CD14-positive monocyte (primary cell): ENCODE data around the gene AGFG2. TPM values are rescaled to one million over a fixed set of nuclear protein-coding genes. Genes with fewer than 3 reads are reported as not detected.

Experiments used
- DNase-seq, 3 donors: peaks; one replicate each; pipeline ENCODE4 v3.0.0-alpha.2; 2011 to 2022
- H2AFZ ChIP-seq: 2 replicates; pipeline ENCODE4 v1.6.0; 2012; ENCODE audit warnings: mild to moderate bottlenecking, low read depth, low read length, inconsistent platforms; ENCODE audit not compliant: insufficient read depth, poor library complexity, severe bottlenecking
- H3K27ac ChIP-seq, 2 donors: 1 replicate in 1 of 2; 2 replicates in 1 of 2; pipeline ENCODE4 v1.5.1; 2012 to 2013; ENCODE audit warnings: low read length in 2 of 2, control low read depth in 1 of 2, inconsistent platforms in 1 of 2, low read depth in 1 of 2, mild to moderate bottlenecking in 1 of 2
- H3K27me3 ChIP-seq, 2 donors: one replicate each; pipeline versions ENCODE4 v1.6.0 to v1.6.1; 2011 to 2013; ENCODE audit warnings: low read length in 2 of 2; ENCODE audit not compliant: control insufficient read depth in 2 of 2, insufficient read depth in 2 of 2
- H3K36me3 ChIP-seq, 2 donors: replicated peaks in 1 of 2; 1 replicate in 1 of 2; 2 replicates in 1 of 2; pipeline versions ENCODE4 v1.5.1 to v1.6.1; 2012 to 2013; ENCODE audit warnings: low read length in 2 of 2, control low read depth in 1 of 2, inconsistent platforms in 1 of 2, mild to moderate bottlenecking in 1 of 2; ENCODE audit not compliant: insufficient read depth in 2 of 2, control insufficient read depth in 1 of 2
- H3K4me1 ChIP-seq, 2 donors: 1 replicate in 1 of 2; 2 replicates in 1 of 2; pipeline versions ENCODE4 v1.5.1 to v1.6.1; 2012 to 2013; ENCODE audit warnings: low read length in 2 of 2, control low read depth in 1 of 2, inconsistent platforms in 1 of 2, mild to moderate bottlenecking in 1 of 2, moderate library complexity in 1 of 2; ENCODE audit not compliant: insufficient read depth in 2 of 2, control insufficient read depth in 1 of 2
- H3K4me2 ChIP-seq: replicated peaks from 2 replicates; pipeline ENCODE3; 2012; ENCODE audit warnings: low read length, moderate library complexity, mild to moderate bottlenecking; ENCODE audit not compliant: poor library complexity, severe bottlenecking; ENCODE audit errors: extremely low read depth
- H3K4me3 ChIP-seq, 3 experiments: fragments of 200-600 bp in 1 of 3; sonication (generic) in 1 of 3; replicated peaks in 1 of 3; 1 replicate in 2 of 3; 2 replicates in 1 of 3; pipeline ENCODE4 v1.5.1; 2011 to 2013; ENCODE audit warnings: low read length in 3 of 3, mild to moderate bottlenecking in 3 of 3, control low read depth in 2 of 3, low read depth in 2 of 3, inconsistent platforms in 1 of 3, moderate library complexity in 1 of 3
- H3K79me2 ChIP-seq: 2 replicates; pipeline ENCODE4 v1.6.0; 2012; ENCODE audit warnings: mild to moderate bottlenecking, control low read depth, inconsistent platforms, low read length, moderate library complexity; ENCODE audit not compliant: insufficient read depth
- H3K9ac ChIP-seq: 2 replicates; pipeline ENCODE4 v1.6.0; 2017; ENCODE audit warnings: low read length, mild to moderate bottlenecking; ENCODE audit not compliant: insufficient read depth, poor library complexity, severe bottlenecking
- H3K9me3 ChIP-seq, 2 donors: replicated peaks in 1 of 2; 1 replicate in 1 of 2; 2 replicates in 1 of 2; pipeline versions ENCODE4 v1.5.1 to v1.6.1; 2012 to 2013; ENCODE audit warnings: low read length in 2 of 2, control low read depth in 1 of 2; ENCODE audit not compliant: control insufficient read depth in 1 of 2, insufficient read depth in 1 of 2
- H4K20me1 ChIP-seq: 2 replicates; pipeline ENCODE4 v1.6.0; 2012; ENCODE audit warnings: mild to moderate bottlenecking, low read length, control low read depth, moderate library complexity; ENCODE audit not compliant: insufficient read depth
- H3K27ac Mint-ChIP-seq, 7 donors: one replicate each; pipeline ENCODE4 v1.8.0; 2020; ENCODE audit warnings: mild to moderate bottlenecking in 7 of 7, mixed read lengths in 7 of 7, moderate library complexity in 6 of 7, inconsistent platforms in 2 of 7
- H3K27me3 Mint-ChIP-seq, 3 donors: one replicate each; pipeline ENCODE4 v1.8.0; 2021 to 2022; ENCODE audit warnings: low read depth in 3 of 3, mild to moderate bottlenecking in 3 of 3, mixed read lengths in 3 of 3, moderate library complexity in 3 of 3, inconsistent platforms in 1 of 3
- H3K36me3 Mint-ChIP-seq, 2 donors: one replicate each; pipeline ENCODE4 v1.8.0; 2020; ENCODE audit warnings: mixed read lengths in 2 of 2, inconsistent platforms in 1 of 2, mild to moderate bottlenecking in 1 of 2
- H3K4me1 Mint-ChIP-seq: one replicate; pipeline ENCODE4 v1.8.0; 2020; ENCODE audit warnings: mild to moderate bottlenecking, mixed read lengths
- H3K4me3 Mint-ChIP-seq, 2 donors: one replicate each; pipeline ENCODE4 v1.8.0; 2020; ENCODE audit warnings: mild to moderate bottlenecking in 2 of 2, mixed read lengths in 2 of 2, moderate library complexity in 1 of 2
- H3K9me3 Mint-ChIP-seq, 7 donors: one replicate each; pipeline ENCODE4 v1.8.0; 2020 to 2022; ENCODE audit warnings: mixed read lengths in 7 of 7, mild to moderate bottlenecking in 6 of 7, moderate library complexity in 6 of 7, inconsistent platforms in 2 of 7
- CTCF ChIP-seq: fragments of 200-600 bp; IDR thresholded peaks from one replicate; pipeline ENCODE4 v1.8.0; 2022; ENCODE audit warnings: antibody characterized with exemption, mild to moderate bottlenecking
- WGBS: methylation state at CpG from one replicate; pipeline ENCODE4 v1.1.5; 2013; ENCODE audit warnings: missing lambda C conversion rate; ENCODE audit not compliant: insufficient coverage; 5-methylcytosine and 5-hydroxymethylcytosine counted together
- intact Hi-C, 2 donors: fragments of 100-400 bp; cut with micrococcal nuclease; formaldehyde crosslinking; loops; one replicate each; pipeline versions ENCODE4 v1.15.0 to v1.15.1; 2023
- polyA plus RNA-seq, 3 donors: library from polyadenylated mRNA; depleted of rRNA in 1 of 3; unstranded in 2 of 3; stranded (reverse) in 1 of 3; fragments of 300-500 nt in 2 of 3; fragments of >200 nt in 1 of 3; fragmentation: Illumina TruSeq in 2 of 3; gene quantifications; 1 replicate in 2 of 3; 2 replicates in 1 of 3; pipeline ENCODE4 v1.2.3, GENCODE V29; 2012 to 2021

The AGFG2 gene
- polyA plus RNA-seq, 3 donors = 1.3 to 1.8 (median 1.8) TPM

- no peaks in the 10 kb centered on the region for H3K36me3 Mint-ChIP-seq
Observed at GRCh38 chr7:100519580-100519979, 19.4 kb upstream of the AGFG2 start.

GRCh38 chr7:100520138-100520537 lies 18.9 kb upstream of the AGFG2 start:
- no peaks in the 10 kb centered on the region for H4K20me1 ChIP-seq
- peaks cover 0 to 7% (median 4%) of the 10 kb centered on the region in 3 donors for H3K27me3 Mint-ChIP-seq
- peaks cover 6 to 11% of the 10 kb centered on the region in 2 donors for H3K4me1 ChIP-seq
- H2AFZ ChIP-seq = no peak overlapping the region
- H3K36me3 Mint-ChIP-seq = no peaks in the 10 kb centered on the region
- peaks cover 9% of the 10 kb centered on the region for H3K4me1 Mint-ChIP-seq
- no peaks in the 10 kb centered on the region for H3K9me3 ChIP-seq
- H3K9me3 Mint-ChIP-seq = peaks cover 0 to 4% (median 0%) of the 10 kb centered on the region in 7 donors
- no CpG with 5 or more reads among the region's 1 CpG for WGBS
- TF ChIP-seq CTCF = no peak
- H3K36me3 ChIP-seq = no peaks in the 10 kb centered on the region
- H3K79me2 ChIP-seq = no peaks in the 10 kb centered on the region
- intact Hi-C loops = no loop called here
- H3K4me3 ChIP-seq = no peak overlapping the region
- no peak overlapping the region for H3K27ac ChIP-seq
- H3K9ac ChIP-seq = no peak overlapping the region
- no peak overlapping the region for H3K4me3 Mint-ChIP-seq
- no peaks in the 10 kb centered on the region for H3K27me3 ChIP-seq
- H3K4me2 ChIP-seq = no peak overlapping the region
- DNase-seq = no peak
- H3K27ac Mint-ChIP-seq = no peak overlapping the region

More at GRCh38 chr7:100519580-100519979, 19.4 kb upstream of the AGFG2 start:
- Mint-ChIP-seq H3K4me3 (no peak overlapping the region), H3K27me3 (peaks cover 0 to 7% (median 4%) of the 10 kb centered on the region in 3 donors), H3K9me3 (peaks cover 0 to 4% (median 0%) of the 10 kb centered on the region in 7 donors), H3K4me1 (peaks cover 12% of the 10 kb centered on the region), H3K27ac (no peak overlapping the region)
- TF ChIP-seq CTCF = no peak
- no peaks in the 10 kb centered on the region for H3K79me2 ChIP-seq
- no peaks in the 10 kb centered on the region for H3K27me3 ChIP-seq
- no peak for DNase-seq
- intact Hi-C loops = no loop called here
- H3K9ac ChIP-seq = no peak overlapping the region
- no peaks in the 10 kb centered on the region for H3K36me3 ChIP-seq
- H3K27ac ChIP-seq = no peak overlapping the region
- no peak overlapping the region for H3K4me3 ChIP-seq
- no peak overlapping the region for H2AFZ ChIP-seq
- H3K4me1 ChIP-seq = peaks cover 8 to 14% of the 10 kb centered on the region in 2 donors
- 80% methylated on average over 1 of the region's 6 CpGs for WGBS
- H3K9me3 ChIP-seq = no peaks in the 10 kb centered on the region
- H4K20me1 ChIP-seq = no peaks in the 10 kb centered on the region
- no peak overlapping the region for H3K4me2 ChIP-seq
